Peyer's patch (tissue), 4 donors: ENCODE results near the gene CHRNG.

Experiments
- CTCF ChIP-seq, 6 experiments: fragments of 450-650 bp in 4 of 6; fragments of 200-600 bp in 2 of 6; sonication (generic) in 1 of 6; IDR thresholded peaks; one replicate each; pipeline ENCODE4 v1.5.1; 2017 to 2019; ENCODE audit warnings: antibody characterized with exemption in 6 of 6, mild to moderate bottlenecking in 3 of 6, moderate library complexity in 1 of 6
- POLR2A ChIP-seq, 2 donors: fragments of 450-650 bp; IDR thresholded peaks; one replicate each; pipeline ENCODE4 v1.5.1; 2017; ENCODE audit warnings: antibody characterized with exemption in 2 of 2, mild to moderate bottlenecking in 2 of 2, moderate library complexity in 2 of 2

GRCh38 chr2:232577841-232578240 lies 38.3 kb downstream of the CHRNG start:
- TF ChIP-seq POLR2A (IDR thresholded peaks at IDR 0.05) (no peak), CTCF (IDR thresholded peaks at IDR 0.05) (no peak)
